ENCODE results near the gene TF.

Gene TF

GRCh38 chr3:133843634-133844033, 97.4 kb downstream of the TF start:
- Histone ChIP-seq H3K36me3 (peaks cover 0 to 12% (median 0%) of the 10 kb centered on the region in 3 donors), H3K27me3 (no peaks in the 10 kb centered on the region), H3K4me1 (no peaks in the 10 kb centered on the region), H3K4me3 (no peak overlapping the region), H3K9me3 (no peaks in the 10 kb centered on the region), H3K27ac (no peak overlapping the region)
- TF ChIP-seq CTCF (IDR thresholded peaks at IDR 0.05), result no peak
- intact Hi-C loops (cut with DNase I; ENCODE audit: low total_unique reads), result no loop called here
- no peak for DNase-seq

- no peak overlapping the region for H3K27ac ChIP-seq
- H3K4me3 ChIP-seq, result no peak overlapping the region
- no peak for TF ChIP-seq CTCF (IDR thresholded peaks at IDR 0.05)
- intact Hi-C loops (cut with DNase I; ENCODE audit: low total_unique reads), result no loop called here
- DNase-seq, result no peak
- no peaks in the 10 kb centered on the region for H3K9me3 ChIP-seq
- H3K27me3 ChIP-seq, result no peaks in the 10 kb centered on the region
- no peaks in the 10 kb centered on the region for H3K4me1 ChIP-seq
- peaks cover 0 to 3% (median 0%) of the 10 kb centered on the region in 3 donors for H3K36me3 ChIP-seq
Observed at GRCh38 chr3:133845127-133845526, 98.9 kb downstream of the TF start.
